Measurements from ENCODE around the gene KCNQ5.

DNA sequence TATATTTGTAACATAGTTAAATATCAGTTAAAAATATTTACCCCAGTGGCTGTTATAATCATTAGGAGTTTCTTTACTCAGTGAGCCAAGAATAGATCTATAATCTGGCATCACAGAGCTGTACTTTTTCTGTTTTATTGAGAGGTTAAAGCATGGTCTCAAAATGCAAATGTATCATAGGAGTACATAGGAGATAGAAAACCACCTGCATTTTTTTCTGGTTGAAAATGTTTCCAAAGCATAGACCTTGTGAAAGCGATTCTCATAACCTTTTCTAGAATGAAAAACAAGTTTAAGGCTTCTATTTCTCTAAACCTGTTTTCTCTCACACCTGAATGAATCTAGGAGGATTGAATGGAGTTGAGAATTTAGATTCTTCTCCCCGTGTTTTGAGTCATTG, 14.4 kb downstream of the KCNQ5 start:
- TF ChIP-seq, protein P1, sequence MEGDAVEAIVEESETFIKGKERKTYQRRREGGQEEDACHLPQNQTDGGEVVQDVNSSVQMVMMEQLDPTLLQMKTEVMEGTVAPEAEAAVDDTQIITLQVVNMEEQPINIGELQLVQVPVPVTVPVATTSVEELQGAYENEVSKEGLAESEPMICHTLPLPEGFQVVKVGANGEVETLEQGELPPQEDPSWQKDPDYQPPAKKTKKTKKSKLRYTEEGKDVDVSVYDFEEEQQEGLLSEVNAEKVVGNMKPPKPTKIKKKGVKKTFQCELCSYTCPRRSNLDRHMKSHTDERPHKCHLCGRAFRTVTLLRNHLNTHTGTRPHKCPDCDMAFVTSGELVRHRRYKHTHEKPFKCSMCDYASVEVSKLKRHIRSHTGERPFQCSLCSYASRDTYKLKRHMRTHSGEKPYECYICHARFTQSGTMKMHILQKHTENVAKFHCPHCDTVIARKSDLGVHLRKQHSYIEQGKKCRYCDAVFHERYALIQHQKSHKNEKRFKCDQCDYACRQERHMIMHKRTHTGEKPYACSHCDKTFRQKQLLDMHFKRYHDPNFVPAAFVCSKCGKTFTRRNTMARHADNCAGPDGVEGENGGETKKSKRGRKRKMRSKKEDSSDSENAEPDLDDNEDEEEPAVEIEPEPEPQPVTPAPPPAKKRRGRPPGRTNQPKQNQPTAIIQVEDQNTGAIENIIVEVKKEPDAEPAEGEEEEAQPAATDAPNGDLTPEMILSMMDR (IDR thresholded peaks at IDR 0.05 in 2 of 3, conservative IDR thresholded peaks at IDR 0.05 in 1 of 3; ENCODE audit: control insufficient read depth in 2 of 3, extremely low read depth in 1 of 3, insufficient read depth in 1 of 3, low read depth in 3 of 3, low read length in 3 of 3): no peak
- no peak for TF ChIP-seq BRCA1 (IDR thresholded peaks at IDR 0.05; ENCODE audit: low read depth, low read length)
- no peak for TF ChIP-seq BMI1 (IDR thresholded peaks at IDR 0.05; ENCODE audit: borderline replicate concordance)
- TF ChIP-seq CHD2 (IDR thresholded peaks at IDR 0.05; ENCODE audit: borderline replicate concordance, low read depth, low read length): no peak
- no peak for TF ChIP-seq GABPA (IDR thresholded peaks at IDR 0.05; ENCODE audit: low read depth)
- TF ChIP-seq JUND (IDR thresholded peaks at IDR 0.05; ENCODE audit: low read depth, low read length): no peak

Data from GM12878 (cell line).